Right ventricle myocardium superior (tissue), 1 donor: ENCODE results near the gene TNIK. TPM values are rescaled to one million over a fixed set of nuclear protein-coding genes. Genes with fewer than 3 reads are reported as not detected.

Experiments used
- ATAC-seq: fragments of 200-7000 bp; cut with Tn5 transposase; one replicate; pipeline ENCODE4 v1.9.1; 2020; ENCODE audit warnings: mild to moderate bottlenecking; ENCODE audit not compliant: poor library complexity
- DNase-seq: peaks from one replicate; pipeline ENCODE4 v3.0.0-alpha.2; 2020
- intact Hi-C: fragments of 100-400 bp; cut with DNase I; formaldehyde crosslinking; loops from one replicate; pipeline ENCODE4 v1.11.2; 2022
- long read RNA-seq: library from polyadenylated mRNA; unstranded; transcript quantifications from one replicate; pipeline ENCODE4 v2.0.0, GENCODE V29; 2021
- total RNA-seq: library from RNA; stranded (reverse); fragmentation: NEBNext Ultra II Directional; extraction: Animal tissue kit (Norgen Biotek cat#: 25700); gene quantifications from one replicate; pipeline ENCODE4 v1.2.1, GENCODE V29; 2021
- donor health status: DM: no; HTN: yes; CAD: no; lungs with severe emphysema.

The TNIK gene
- total RNA-seq, result 22.5 TPM
- long read RNA-seq, full-length matches to known transcripts, result 6 of 16 reads
- long read RNA-seq, partial matches to known transcripts, result 6 of 16 reads
- long read RNA-seq, other reads (novel, unspliced or antisense), result 4 of 16 reads

- DNase-seq (peak; percentile 95), ATAC-seq (peak; percentile 95)
- intact Hi-C loops, result loop anchor here (10.0 kb wide), 2 partner anchors 95 to 275 kb away; no protein-coding TSS in a partner anchor
Observed at GRCh38 chr3:171459942-171460724, at the start of gene TNIK. Gene TNIK (minus strand): TSS chr3:171460405. CDS start chr3:171460063, 342 bp downstream.

GRCh38 chr3:171508676-171509075 is 48.5 kb upstream of the TNIK start:
- ATAC-seq, result no peak
- intact Hi-C loops, result no loop called here
- DNase-seq, result no peak

GRCh38 chr3:171508206-171508605 is 48.0 kb upstream of the TNIK start:
- DNase-seq, result no peak
- intact Hi-C loops, result no loop called here
- ATAC-seq, result no peak

GRCh38 chr3:171506743-171507319 is 46.6 kb upstream of the TNIK start:
- DNase-seq (no peak), ATAC-seq (no peak)
- intact Hi-C loops, result no loop called here

- ATAC-seq (no peak), DNase-seq (no peak)
- intact Hi-C loops, result no loop called here
Observed at GRCh38 chr3:171505822-171506333, 45.7 kb upstream of the TNIK start.

GRCh38 chr3:171504376-171504775 is 44.2 kb upstream of the TNIK start:
- DNase-seq (no peak), ATAC-seq (no peak)
- intact Hi-C loops, result no loop called here

GRCh38 chr3:171503817-171504216 is 43.6 kb upstream of the TNIK start:
- DNase-seq (no peak), ATAC-seq (no peak)
- intact Hi-C loops, result no loop called here

GRCh38 chr3:171498921-171499320 is 38.7 kb upstream of the TNIK start:
- ATAC-seq (no peak), DNase-seq (no peak)
- intact Hi-C loops, result no loop called here

- intact Hi-C loops, result no loop called here
- ATAC-seq, result peak; percentile 68
- DNase-seq, result no peak
Observed at GRCh38 chr3:171497468-171497867, 37.3 kb upstream of the TNIK start.

GRCh38 chr3:171495413-171495812 is 35.2 kb upstream of the TNIK start:
- no peak for ATAC-seq
- no peak for DNase-seq
- intact Hi-C loops, result no loop called here

GRCh38 chr3:171494457-171495109 is 34.4 kb upstream of the TNIK start:
- intact Hi-C loops, result no loop called here
- DNase-seq, result no peak
- no peak for ATAC-seq

- no peak for ATAC-seq
- DNase-seq, result no peak
- intact Hi-C loops, result no loop called here
Observed at GRCh38 chr3:171491361-171491760, 31.2 kb upstream of the TNIK start.

GRCh38 chr3:171490901-171491300 is 30.7 kb upstream of the TNIK start:
- ATAC-seq (no peak), DNase-seq (no peak)
- intact Hi-C loops, result no loop called here

GRCh38 chr3:171489348-171489747 is 29.1 kb upstream of the TNIK start:
- ATAC-seq (no peak), DNase-seq (no peak)
- intact Hi-C loops, result no loop called here

- no peak for ATAC-seq
- no peak for DNase-seq
- intact Hi-C loops, result no loop called here
Observed at GRCh38 chr3:171488479-171488878, 28.3 kb upstream of the TNIK start.

GRCh38 chr3:171487382-171487781 is 27.2 kb upstream of the TNIK start:
- no peak for DNase-seq

GRCh38 chr3:171485338-171485737 is 25.1 kb upstream of the TNIK start:
- ATAC-seq (no peak), DNase-seq (no peak)
- intact Hi-C loops, result no loop called here

More at GRCh38 chr3:171487382-171487781, 27.2 kb upstream of the TNIK start:
- ATAC-seq, result no peak
- intact Hi-C loops, result no loop called here

GRCh38 chr3:171481011-171481410 is 20.8 kb upstream of the TNIK start:
- ATAC-seq, result peak; percentile 59
- no peak for DNase-seq
- intact Hi-C loops, result no loop called here

- DNase-seq, result no peak
- intact Hi-C loops, result no loop called here
- no peak for ATAC-seq
Observed at GRCh38 chr3:171480526-171480925, 20.3 kb upstream of the TNIK start.
